Keratinocyte (primary cell): Measurements from ENCODE around the gene FHIT. TPM values are rescaled to one million over a fixed set of nuclear protein-coding genes. Genes with fewer than 3 reads are reported as not detected.

Experiments
- DNase-seq: peaks from one replicate; pipeline ENCODE4 v3.0.0-alpha.2; 2011; ENCODE audit warnings: low read depth, missing footprints, low spot score
- FAIRE-seq: peaks from 2 replicates; lab custom pipeline; 2011; peaks lifted over from hg19 to GRCh38; lab: Jason Lieb, UNC
- H2AFZ ChIP-seq: 2 replicates; pipeline ENCODE4 v1.6.0; 2012; ENCODE audit warnings: low read length, control low read depth, inconsistent platforms; ENCODE audit not compliant: control insufficient read depth
- H3K27ac ChIP-seq: 2 replicates; pipeline ENCODE4 v1.5.1; 2011; ENCODE audit warnings: low read length; ENCODE audit not compliant: control insufficient read depth, insufficient read depth
- H3K27me3 ChIP-seq: 3 replicates; pipeline ENCODE4 v1.6.0; 2011; ENCODE audit warnings: low read length; ENCODE audit not compliant: control insufficient read depth, insufficient read depth; ENCODE audit errors: extremely low read depth
- H3K36me3 ChIP-seq, 2 experiments: 2 replicates in 1 of 2; 3 replicates in 1 of 2; pipeline ENCODE4 v1.5.1; 2011; ENCODE audit warnings: low read length in 2 of 2, mild to moderate bottlenecking in 1 of 2; ENCODE audit not compliant: control insufficient read depth in 2 of 2, insufficient read depth in 2 of 2; ENCODE audit errors: extremely low read depth in 1 of 2
- H3K4me1 ChIP-seq: 3 replicates; pipeline ENCODE4 v1.5.1; 2011; ENCODE audit warnings: low read length; ENCODE audit not compliant: control insufficient read depth, insufficient read depth; ENCODE audit errors: extremely low read depth
- H3K4me2 ChIP-seq: 3 replicates; pipeline ENCODE4 v1.6.0; 2011; ENCODE audit warnings: low read depth, low read length; ENCODE audit not compliant: control insufficient read depth, insufficient read depth; ENCODE audit errors: extremely low read depth
- H3K4me3 ChIP-seq, 3 experiments: fragments of 200-600 bp in 1 of 3; sonication (generic) in 1 of 3; 2 replicates in 2 of 3; 3 replicates in 1 of 3; pipeline ENCODE4 v1.5.1; 2011 to 2016; ENCODE audit warnings: low read length in 3 of 3, mild to moderate bottlenecking in 3 of 3, control low read depth in 2 of 3, inconsistent platforms in 1 of 3, low read depth in 1 of 3, mixed read lengths in 1 of 3, mixed run types in 1 of 3, moderate library complexity in 1 of 3; ENCODE audit not compliant: control insufficient read depth in 2 of 3, insufficient read depth in 2 of 3; ENCODE audit errors: extremely low read depth in 1 of 3
- H3K79me2 ChIP-seq: 2 replicates; pipeline ENCODE4 v1.6.0; 2012; ENCODE audit warnings: low read length; ENCODE audit not compliant: control insufficient read depth, insufficient read depth
- H3K9ac ChIP-seq: 3 replicates; pipeline ENCODE4 v1.6.0; 2011; ENCODE audit warnings: low read length; ENCODE audit not compliant: control insufficient read depth, insufficient read depth; ENCODE audit errors: extremely low read depth
- H3K9me1 ChIP-seq: 3 replicates; pipeline ENCODE4 v1.6.0; 2011; ENCODE audit warnings: low read length; ENCODE audit not compliant: control insufficient read depth, insufficient read depth; ENCODE audit errors: extremely low read depth
- H3K9me3 ChIP-seq: 2 replicates; pipeline ENCODE4 v1.5.1; 2012; ENCODE audit warnings: low read depth, low read length; ENCODE audit not compliant: control insufficient read depth
- H4K20me1 ChIP-seq: 3 replicates; pipeline ENCODE4 v1.6.0; 2011; ENCODE audit warnings: low read length; ENCODE audit not compliant: control insufficient read depth, insufficient read depth; ENCODE audit errors: extremely low read depth
- EZH2 ChIP-seq: IDR thresholded peaks from one replicate; pipeline ENCODE4 v1.6.1; 2012; ENCODE audit warnings: inconsistent platforms, mild to moderate bottlenecking, low read length, moderate library complexity
- dilution Hi-C: fragments of 300-500 bp; cut with MboI; formaldehyde crosslinking; loops from one replicate; pipeline ENCODE4 v1.7.0; 2020; ENCODE audit warnings: low sequenced_read_pairs; ENCODE audit not compliant: extremely low pct_ligation_motif_present
- polyA plus RNA-seq, 5 experiments: library from polyadenylated mRNA; depleted of rRNA in 3 of 5; stranded (reverse) in 3 of 5; stranded (forward) in 1 of 5; unstranded in 1 of 5; fragments of >200 nt; gene quantifications; 1 replicate in 1 of 5; 2 replicates in 3 of 5; 3 replicates in 1 of 5; pipeline versions ENCODE4 v1.2.1 to v1.2.3, GENCODE V29; 2011 to 2012; ENCODE audit warnings: missing spikeins in 2 of 5, low read depth in 1 of 5, low replicate concordance in 1 of 5
- TF ChIP-seq, protein P1 (sequence below), 3 experiments: IDR thresholded peaks in 1 of 3; conservative IDR thresholded peaks in 1 of 3; optimal IDR thresholded peaks in 1 of 3; 2 replicates in 2 of 3; 3 replicates in 1 of 3; pipeline versions ENCODE3 to v1.5.1; 2011; ENCODE audit warnings: low read length in 3 of 3, mild to moderate bottlenecking in 3 of 3, moderate library complexity in 2 of 3, control low read depth in 1 of 3, inconsistent platforms in 1 of 3; ENCODE audit not compliant: insufficient read depth in 2 of 3; ENCODE audit errors: extremely low read depth in 1 of 3

Gene FHIT
- polyA plus RNA-seq, 1 donor (not counting 4 experiments of a cell fraction or from before 2014, with no cell fraction given), result 2.2 TPM

DNA sequence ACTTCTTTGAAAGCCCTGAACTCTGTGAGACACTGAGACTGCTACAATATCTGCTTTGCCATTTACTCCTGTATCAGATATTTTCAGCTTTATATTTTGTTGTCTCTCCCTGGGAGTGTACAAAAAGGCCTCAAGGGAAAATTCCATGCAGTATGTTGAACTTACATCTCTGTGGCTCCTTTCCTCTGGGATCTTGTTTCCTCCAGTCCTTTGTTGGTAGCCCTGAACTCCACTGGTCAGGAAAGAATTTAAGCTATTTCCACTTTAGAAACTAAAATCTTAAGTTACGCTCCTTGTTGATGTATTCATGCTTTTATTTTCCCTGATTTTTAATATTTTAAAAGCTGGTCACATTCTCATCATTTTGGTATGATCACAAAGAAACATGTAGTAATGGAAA lies 277.9 kb downstream of the FHIT start:
- dilution Hi-C loops, result no loop called here
- H3K9me3 ChIP-seq, result no peaks in the 10 kb centered on the region
- no peak overlapping the region for H3K4me2 ChIP-seq
- H3K4me1 ChIP-seq, result no peaks in the 10 kb centered on the region
- no peak overlapping the region for H3K4me3 ChIP-seq
- H3K9me1 ChIP-seq, result no peaks in the 10 kb centered on the region
- no peaks in the 10 kb centered on the region for H4K20me1 ChIP-seq
- H3K9ac ChIP-seq, result no peak overlapping the region
- no peak for FAIRE-seq
- no peaks in the 10 kb centered on the region for H3K79me2 ChIP-seq
- H3K27ac ChIP-seq, result no peak overlapping the region
- TF ChIP-seq EZH2, result no peak
- TF ChIP-seq, protein P1, sequence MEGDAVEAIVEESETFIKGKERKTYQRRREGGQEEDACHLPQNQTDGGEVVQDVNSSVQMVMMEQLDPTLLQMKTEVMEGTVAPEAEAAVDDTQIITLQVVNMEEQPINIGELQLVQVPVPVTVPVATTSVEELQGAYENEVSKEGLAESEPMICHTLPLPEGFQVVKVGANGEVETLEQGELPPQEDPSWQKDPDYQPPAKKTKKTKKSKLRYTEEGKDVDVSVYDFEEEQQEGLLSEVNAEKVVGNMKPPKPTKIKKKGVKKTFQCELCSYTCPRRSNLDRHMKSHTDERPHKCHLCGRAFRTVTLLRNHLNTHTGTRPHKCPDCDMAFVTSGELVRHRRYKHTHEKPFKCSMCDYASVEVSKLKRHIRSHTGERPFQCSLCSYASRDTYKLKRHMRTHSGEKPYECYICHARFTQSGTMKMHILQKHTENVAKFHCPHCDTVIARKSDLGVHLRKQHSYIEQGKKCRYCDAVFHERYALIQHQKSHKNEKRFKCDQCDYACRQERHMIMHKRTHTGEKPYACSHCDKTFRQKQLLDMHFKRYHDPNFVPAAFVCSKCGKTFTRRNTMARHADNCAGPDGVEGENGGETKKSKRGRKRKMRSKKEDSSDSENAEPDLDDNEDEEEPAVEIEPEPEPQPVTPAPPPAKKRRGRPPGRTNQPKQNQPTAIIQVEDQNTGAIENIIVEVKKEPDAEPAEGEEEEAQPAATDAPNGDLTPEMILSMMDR (optimal IDR thresholded peaks at IDR 0.05 in 1 of 3, IDR thresholded peaks at IDR 0.05 in 1 of 3, conservative IDR thresholded peaks at IDR 0.05 in 1 of 3; ENCODE audit: extremely low read depth in 1 of 3, insufficient read depth in 2 of 3, low read length in 3 of 3), result no peak
- no peak for DNase-seq
- H3K36me3 ChIP-seq, result no peaks in the 10 kb centered on the region
- H2AFZ ChIP-seq, result no peak overlapping the region
- no peaks in the 10 kb centered on the region for H3K27me3 ChIP-seq

- Histone ChIP-seq H3K4me1 (no peaks in the 10 kb centered on the region), H3K27ac (no peak overlapping the region), H3K36me3 (no peaks in the 10 kb centered on the region), H4K20me1 (no peaks in the 10 kb centered on the region), H3K4me2 (no peak overlapping the region), H3K4me3 (no peak overlapping the region), H3K9me1 (no peaks in the 10 kb centered on the region), H3K79me2 (no peaks in the 10 kb centered on the region), H3K9me3 (no peaks in the 10 kb centered on the region), H2AFZ (no peak overlapping the region), H3K9ac (no peak overlapping the region), H3K27me3 (no peaks in the 10 kb centered on the region)
- dilution Hi-C loops, result no loop called here
- DNase-seq, result no peak
- TF ChIP-seq EZH2, result no peak
- TF ChIP-seq, protein P1 (optimal IDR thresholded peaks at IDR 0.05 in 1 of 3, IDR thresholded peaks at IDR 0.05 in 1 of 3, conservative IDR thresholded peaks at IDR 0.05 in 1 of 3; ENCODE audit: extremely low read depth in 1 of 3, insufficient read depth in 2 of 3, low read length in 3 of 3), result no peak
- no peak for FAIRE-seq
These were observed 278.7 kb downstream of the FHIT start for GRCh38 chr3:60972599-60972998.
